ENCODE results near the gene HAUS8. TPM values are rescaled to one million over a fixed set of nuclear protein-coding genes. Genes with fewer than 3 reads are reported as not detected.
A peak's percentile ranks its signal among the peaks of the same experiment; 100 is the strongest.

HAUS8 gene
- total RNA-seq, 1 donor from 2014 or later = 8.2 TPM

DNA sequence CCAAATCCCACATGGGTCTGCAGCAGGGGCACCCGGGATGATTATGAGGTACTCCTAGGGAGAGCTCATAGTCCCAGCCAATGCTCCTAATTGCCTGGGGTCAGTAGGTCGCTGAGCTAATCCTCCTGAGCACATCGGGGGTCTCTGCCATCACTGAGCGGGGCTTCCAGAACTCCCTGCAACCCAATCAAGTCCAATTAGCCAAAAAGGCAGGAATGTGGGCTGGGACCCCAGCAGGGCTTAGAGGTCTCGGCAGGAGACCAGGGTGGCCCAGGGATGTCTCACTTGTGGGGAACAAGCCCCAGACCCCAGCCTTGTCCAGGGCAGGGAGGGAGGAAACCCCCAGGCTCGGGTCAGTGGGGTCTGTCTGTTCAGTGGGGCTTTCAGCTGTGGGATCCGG lies 31.5 kb downstream of the HAUS8 start:
- no peak overlapping the region for H3K27ac Mint-ChIP-seq (ENCODE audit: unreplicated experiment)
- H3K9me3 Mint-ChIP-seq (ENCODE audit: low read depth) = no peaks in the 10 kb centered on the region
- TF ChIP-seq, protein P1, sequence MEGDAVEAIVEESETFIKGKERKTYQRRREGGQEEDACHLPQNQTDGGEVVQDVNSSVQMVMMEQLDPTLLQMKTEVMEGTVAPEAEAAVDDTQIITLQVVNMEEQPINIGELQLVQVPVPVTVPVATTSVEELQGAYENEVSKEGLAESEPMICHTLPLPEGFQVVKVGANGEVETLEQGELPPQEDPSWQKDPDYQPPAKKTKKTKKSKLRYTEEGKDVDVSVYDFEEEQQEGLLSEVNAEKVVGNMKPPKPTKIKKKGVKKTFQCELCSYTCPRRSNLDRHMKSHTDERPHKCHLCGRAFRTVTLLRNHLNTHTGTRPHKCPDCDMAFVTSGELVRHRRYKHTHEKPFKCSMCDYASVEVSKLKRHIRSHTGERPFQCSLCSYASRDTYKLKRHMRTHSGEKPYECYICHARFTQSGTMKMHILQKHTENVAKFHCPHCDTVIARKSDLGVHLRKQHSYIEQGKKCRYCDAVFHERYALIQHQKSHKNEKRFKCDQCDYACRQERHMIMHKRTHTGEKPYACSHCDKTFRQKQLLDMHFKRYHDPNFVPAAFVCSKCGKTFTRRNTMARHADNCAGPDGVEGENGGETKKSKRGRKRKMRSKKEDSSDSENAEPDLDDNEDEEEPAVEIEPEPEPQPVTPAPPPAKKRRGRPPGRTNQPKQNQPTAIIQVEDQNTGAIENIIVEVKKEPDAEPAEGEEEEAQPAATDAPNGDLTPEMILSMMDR (IDR thresholded peaks at IDR 0.05) = no peak
- peaks cover 1% of the 10 kb centered on the region for H3K36me3 Mint-ChIP-seq (ENCODE audit: low read depth)
- no peak for DNase-seq (ENCODE audit: low spot score)
- peaks cover 11% of the 10 kb centered on the region for H3K27me3 Mint-ChIP-seq (ENCODE audit: low read depth)
- H3K4me3 Mint-ChIP-seq (ENCODE audit: unreplicated experiment) = no peak overlapping the region
- H3K4me1 Mint-ChIP-seq (ENCODE audit: low read depth) = peaks cover 11% of the 10 kb centered on the region

DNA sequence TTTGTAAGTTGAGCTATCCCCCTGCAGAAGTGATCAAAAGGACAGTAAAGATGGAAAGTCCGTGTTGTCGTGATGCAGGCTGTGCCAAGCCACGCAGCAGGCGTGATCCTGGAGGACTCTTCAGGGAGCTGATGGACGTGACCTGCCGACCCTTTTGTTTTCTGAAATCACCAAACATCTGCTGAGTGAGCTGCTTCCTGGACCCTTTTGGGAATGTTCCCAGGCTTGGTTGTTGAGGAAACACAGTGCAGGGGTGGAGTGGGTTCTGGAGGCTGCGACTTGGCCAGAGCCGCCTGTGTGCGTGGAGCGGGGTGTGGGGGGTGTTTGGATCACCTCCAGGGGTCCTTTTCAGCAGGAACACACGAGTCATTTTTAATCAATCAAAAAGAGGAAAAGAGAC lies 33.3 kb downstream of the HAUS8 start:
- Mint-ChIP-seq H3K27ac (ENCODE audit: unreplicated experiment) (peak overlapping the region; percentile 15), H3K27me3 (ENCODE audit: low read depth) (peaks cover 11% of the 10 kb centered on the region), H3K4me1 (ENCODE audit: low read depth) (peaks cover 11% of the 10 kb centered on the region), H3K9me3 (ENCODE audit: low read depth) (no peaks in the 10 kb centered on the region), H3K4me3 (ENCODE audit: unreplicated experiment) (no peak overlapping the region), H3K36me3 (ENCODE audit: low read depth) (peaks cover 1% of the 10 kb centered on the region)
- TF ChIP-seq, protein P1 (IDR thresholded peaks at IDR 0.05) = no peak
- no peak for DNase-seq (ENCODE audit: low spot score)

DNA sequence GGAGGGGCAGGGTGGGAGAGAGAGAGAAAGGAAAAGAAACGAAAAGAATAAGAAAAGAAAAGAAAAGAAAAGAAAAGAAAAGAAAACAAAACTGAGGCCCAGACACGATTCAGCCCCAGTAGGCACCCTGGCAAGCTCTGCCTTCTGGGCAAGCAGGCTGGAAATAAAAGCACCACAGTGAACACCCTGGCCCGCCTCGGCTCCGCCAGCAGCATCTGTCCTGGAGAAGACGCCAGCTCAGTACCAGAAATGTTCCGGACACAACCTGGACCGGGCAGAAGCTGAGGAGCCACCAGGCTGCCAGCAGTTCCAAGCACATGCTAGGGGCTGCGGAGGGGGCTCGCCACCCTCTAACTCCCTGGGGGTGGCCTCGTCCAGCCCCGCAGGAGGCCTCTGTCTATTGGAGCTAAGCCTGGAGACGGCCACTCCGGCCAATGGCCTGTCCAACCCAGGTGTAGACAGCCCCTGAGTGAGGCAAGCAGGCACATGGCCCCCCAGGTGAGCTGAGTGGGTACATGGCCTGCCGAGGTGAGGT lies 37.2 kb downstream of the HAUS8 start:
- no peak overlapping the region for H3K4me3 Mint-ChIP-seq (ENCODE audit: unreplicated experiment)
- no peak for DNase-seq (ENCODE audit: low spot score)
- no peaks in the 10 kb centered on the region for H3K36me3 Mint-ChIP-seq (ENCODE audit: low read depth)
- H3K27ac Mint-ChIP-seq (ENCODE audit: unreplicated experiment) = no peak overlapping the region
- H3K27me3 Mint-ChIP-seq (ENCODE audit: low read depth) = peaks cover 7% of the 10 kb centered on the region
- peaks cover 11% of the 10 kb centered on the region for H3K4me1 Mint-ChIP-seq (ENCODE audit: low read depth)
- TF ChIP-seq, protein P1 (IDR thresholded peaks at IDR 0.05) = no peak
- H3K9me3 Mint-ChIP-seq (ENCODE audit: low read depth) = no peaks in the 10 kb centered on the region

DNA sequence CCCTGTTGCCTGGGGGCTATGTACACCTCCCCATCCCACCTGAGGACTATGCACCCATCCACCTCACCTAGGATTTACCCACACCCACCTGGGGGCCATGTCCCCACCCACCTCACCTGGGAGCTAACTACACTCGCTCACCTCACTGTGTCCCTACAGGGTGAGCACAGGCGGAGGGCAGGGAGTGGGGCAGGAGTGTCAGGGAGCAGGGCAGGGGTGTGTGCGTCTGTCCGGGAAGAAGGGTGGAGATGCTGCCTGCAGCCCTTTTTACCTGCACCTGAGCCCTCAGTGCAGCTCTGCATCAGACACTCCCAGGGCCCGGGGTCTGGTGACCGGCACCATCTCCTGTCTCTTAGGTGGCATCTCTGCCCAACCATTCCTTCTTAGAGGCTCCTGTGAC lies 38.1 kb downstream of the HAUS8 start:
- Mint-ChIP-seq H3K4me1 (ENCODE audit: low read depth) (peaks cover 7% of the 10 kb centered on the region), H3K27ac (ENCODE audit: unreplicated experiment) (no peak overlapping the region), H3K4me3 (ENCODE audit: unreplicated experiment) (no peak overlapping the region), H3K36me3 (ENCODE audit: low read depth) (no peaks in the 10 kb centered on the region), H3K27me3 (ENCODE audit: low read depth) (peaks cover 12% of the 10 kb centered on the region), H3K9me3 (ENCODE audit: low read depth) (no peaks in the 10 kb centered on the region)
- DNase-seq (ENCODE audit: low spot score) = no peak
- TF ChIP-seq, protein P1 (IDR thresholded peaks at IDR 0.05) = no peak

DNA sequence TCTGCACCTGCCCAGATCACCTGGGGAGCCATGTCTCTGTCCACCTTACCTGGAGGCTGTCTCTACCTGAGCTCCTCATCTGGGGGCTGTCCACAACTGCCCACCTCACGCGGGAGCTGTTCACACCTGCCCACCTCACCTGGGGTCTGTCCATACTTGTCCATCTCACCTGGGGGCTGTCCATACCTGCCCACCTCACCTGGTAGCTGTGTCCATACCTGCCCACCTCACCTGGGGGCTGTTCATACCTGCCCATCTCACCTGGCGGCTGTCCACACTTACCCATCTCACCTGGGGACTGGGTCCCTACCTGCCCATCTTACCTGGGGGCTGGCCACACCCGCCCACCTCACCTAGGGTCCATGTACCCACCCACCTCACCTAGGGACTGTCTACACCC lies 38.6 kb downstream of the HAUS8 start:
- Mint-ChIP-seq H3K27me3 (ENCODE audit: low read depth) (peaks cover 13% of the 10 kb centered on the region), H3K4me3 (ENCODE audit: unreplicated experiment) (no peak overlapping the region), H3K4me1 (ENCODE audit: low read depth) (peaks cover 1% of the 10 kb centered on the region), H3K27ac (ENCODE audit: unreplicated experiment) (no peak overlapping the region), H3K9me3 (ENCODE audit: low read depth) (no peaks in the 10 kb centered on the region), H3K36me3 (ENCODE audit: low read depth) (no peaks in the 10 kb centered on the region)
- TF ChIP-seq, protein P1 (IDR thresholded peaks at IDR 0.05) = no peak
- DNase-seq (ENCODE audit: low spot score) = no peak

All from chondrocyte (in vitro differentiated cells).